ENCODE results near the gene MAGIX. TPM values are rescaled to one million over a fixed set of nuclear protein-coding genes. Genes with fewer than 3 reads are reported as not detected.

The MAGIX gene
- total and polyA plus RNA-seq, 2 donors, result 1.3 to 3.0 TPM

GRCh38 chrX:49153467-49153866 lies 9.1 kb upstream of the MAGIX start:
- Histone ChIP-seq H3K36me3 (ENCODE audit: control insufficient read depth in 2 of 2, insufficient read depth in 2 of 2, low read length in 1 of 2) (no peaks in the 10 kb centered on the region), H3K4me3 (ENCODE audit: low read length in 2 of 2) (no peak overlapping the region), H3K27ac (ENCODE audit: low read depth in 1 of 2, low read length in 1 of 2) (no peak overlapping the region), H3K4me1 (ENCODE audit: control insufficient read depth in 2 of 2, insufficient read depth in 2 of 2, low read length in 2 of 2) (peaks cover 2 to 10% of the 10 kb centered on the region in 2 donors), H3K9me3 (ENCODE audit: control insufficient read depth in 2 of 2, insufficient read depth in 1 of 2, low read length in 1 of 2) (no peaks in the 10 kb centered on the region), H3K27me3 (ENCODE audit: control insufficient read depth in 2 of 2, insufficient read depth in 1 of 2, low read length in 1 of 2) (no peaks in the 10 kb centered on the region)
- no peak for DNase-seq (ENCODE audit: low read depth in 6 of 9, low spot score in 9 of 9)
- 100% methylated on average over 1 of the region's 1 CpG for WGBS

- Histone ChIP-seq H3K27me3 (ENCODE audit: control insufficient read depth in 2 of 2, insufficient read depth in 1 of 2, low read length in 1 of 2) (no peaks in the 10 kb centered on the region), H3K4me3 (ENCODE audit: low read length in 2 of 2) (peak overlapping the region; percentile 58 to 70), H3K4me1 (ENCODE audit: control insufficient read depth in 2 of 2, insufficient read depth in 2 of 2, low read length in 2 of 2) (peaks cover 2 to 10% of the 10 kb centered on the region in 2 donors), H3K27ac (ENCODE audit: low read depth in 1 of 2, low read length in 1 of 2) (peak overlapping the region in 1 of 2 donors; percentile 90), H3K9me3 (ENCODE audit: control insufficient read depth in 2 of 2, insufficient read depth in 1 of 2, low read length in 1 of 2) (no peaks in the 10 kb centered on the region), H3K36me3 (ENCODE audit: control insufficient read depth in 2 of 2, insufficient read depth in 2 of 2, low read length in 1 of 2) (no peaks in the 10 kb centered on the region)
- peak in 2 of 9 donors; percentile 29 to 56 for DNase-seq (ENCODE audit: low read depth in 6 of 9, low spot score in 9 of 9)
- WGBS, result 1% methylated on average over 18 of the region's 18 CpGs
These were observed 7.2 kb upstream of the MAGIX start for GRCh38 chrX:49155243-49155899.

- Histone ChIP-seq H3K27me3 (ENCODE audit: control insufficient read depth in 2 of 2, insufficient read depth in 1 of 2, low read length in 1 of 2) (no peaks in the 10 kb centered on the region), H3K9me3 (ENCODE audit: control insufficient read depth in 2 of 2, insufficient read depth in 1 of 2, low read length in 1 of 2) (no peaks in the 10 kb centered on the region), H3K4me1 (ENCODE audit: control insufficient read depth in 2 of 2, insufficient read depth in 2 of 2, low read length in 2 of 2) (peaks cover 2 to 10% of the 10 kb centered on the region in 2 donors), H3K36me3 (ENCODE audit: control insufficient read depth in 2 of 2, insufficient read depth in 2 of 2, low read length in 1 of 2) (no peaks in the 10 kb centered on the region), H3K4me3 (ENCODE audit: low read length in 2 of 2) (peak overlapping the region; percentile 58 to 70), H3K27ac (ENCODE audit: low read depth in 1 of 2, low read length in 1 of 2) (peak overlapping the region; percentile 85 to 90)
- peak in 7 of 9 donors; percentile 30 to 87 (median 69) for DNase-seq (ENCODE audit: low read depth in 6 of 9, low spot score in 9 of 9)
- WGBS, result 2% methylated on average over 65 of the region's 65 CpGs
These were observed 6.4 kb upstream of the MAGIX start for GRCh38 chrX:49155900-49156837.

GRCh38 chrX:49157194-49157593 lies 5.4 kb upstream of the MAGIX start:
- Histone ChIP-seq H3K4me3 (ENCODE audit: low read length in 2 of 2) (no peak overlapping the region), H3K4me1 (ENCODE audit: control insufficient read depth in 2 of 2, insufficient read depth in 2 of 2, low read length in 2 of 2) (peaks cover 2 to 10% of the 10 kb centered on the region in 2 donors), H3K27ac (ENCODE audit: low read depth in 1 of 2, low read length in 1 of 2) (no peak overlapping the region), H3K9me3 (ENCODE audit: control insufficient read depth in 2 of 2, insufficient read depth in 1 of 2, low read length in 1 of 2) (no peaks in the 10 kb centered on the region), H3K27me3 (ENCODE audit: control insufficient read depth in 2 of 2, insufficient read depth in 1 of 2, low read length in 1 of 2) (no peaks in the 10 kb centered on the region), H3K36me3 (ENCODE audit: control insufficient read depth in 2 of 2, insufficient read depth in 2 of 2, low read length in 1 of 2) (no peaks in the 10 kb centered on the region)
- no peak for DNase-seq (ENCODE audit: low read depth in 6 of 9, low spot score in 9 of 9)
- 96% methylated on average over 24 of the region's 25 CpGs for WGBS

- peaks cover 0 to 14% of the 10 kb centered on the region in 2 donors for H3K4me1 ChIP-seq (ENCODE audit: control insufficient read depth in 2 of 2, insufficient read depth in 2 of 2, low read length in 2 of 2)
- no peak overlapping the region for H3K4me3 ChIP-seq (ENCODE audit: low read length in 2 of 2)
- H3K36me3 ChIP-seq (ENCODE audit: control insufficient read depth in 2 of 2, insufficient read depth in 2 of 2, low read length in 1 of 2), result no peaks in the 10 kb centered on the region
- peaks cover 0 to 12% of the 10 kb centered on the region in 2 donors for H3K9me3 ChIP-seq (ENCODE audit: control insufficient read depth in 2 of 2, insufficient read depth in 1 of 2, low read length in 1 of 2)
- H3K27ac ChIP-seq (ENCODE audit: low read depth in 1 of 2, low read length in 1 of 2), result no peak overlapping the region
- WGBS, result 97% methylated on average over 2 of the region's 2 CpGs
- H3K27me3 ChIP-seq (ENCODE audit: control insufficient read depth in 2 of 2, insufficient read depth in 1 of 2, low read length in 1 of 2), result no peaks in the 10 kb centered on the region
- DNase-seq (ENCODE audit: low read depth in 6 of 9, low spot score in 9 of 9), result no peak
These were observed 1.6 kb upstream of the MAGIX start for GRCh38 chrX:49160908-49161307.

- H3K4me3 ChIP-seq (ENCODE audit: low read length in 2 of 2), result no peak overlapping the region
- H3K27ac ChIP-seq (ENCODE audit: low read depth in 1 of 2, low read length in 1 of 2), result no peak overlapping the region
- WGBS, result 97% methylated on average over 5 of the region's 5 CpGs
- H3K36me3 ChIP-seq (ENCODE audit: control insufficient read depth in 2 of 2, insufficient read depth in 2 of 2, low read length in 1 of 2), result no peaks in the 10 kb centered on the region
- H3K27me3 ChIP-seq (ENCODE audit: control insufficient read depth in 2 of 2, insufficient read depth in 1 of 2, low read length in 1 of 2), result no peaks in the 10 kb centered on the region
- peaks cover 2 to 17% of the 10 kb centered on the region in 2 donors for H3K4me1 ChIP-seq (ENCODE audit: control insufficient read depth in 2 of 2, insufficient read depth in 2 of 2, low read length in 2 of 2)
- peaks cover 0 to 17% of the 10 kb centered on the region in 2 donors for H3K9me3 ChIP-seq (ENCODE audit: control insufficient read depth in 2 of 2, insufficient read depth in 1 of 2, low read length in 1 of 2)
- no peak for DNase-seq (ENCODE audit: low read depth in 6 of 9, low spot score in 9 of 9)
These were observed 926 bp upstream of the MAGIX start for GRCh38 chrX:49161632-49162031.

GRCh38 chrX:49163555-49164419 lies 1.2 kb downstream of the MAGIX start:
- Histone ChIP-seq H3K27ac (ENCODE audit: low read depth in 1 of 2, low read length in 1 of 2) (peak overlapping the region; percentile 84 to 86), H3K4me3 (ENCODE audit: low read length in 2 of 2) (peak overlapping the region; percentile 44 to 47), H3K27me3 (ENCODE audit: control insufficient read depth in 2 of 2, insufficient read depth in 1 of 2, low read length in 1 of 2) (no peaks in the 10 kb centered on the region), H3K9me3 (ENCODE audit: control insufficient read depth in 2 of 2, insufficient read depth in 1 of 2, low read length in 1 of 2) (peaks cover 0 to 17% of the 10 kb centered on the region in 2 donors), H3K36me3 (ENCODE audit: control insufficient read depth in 2 of 2, insufficient read depth in 2 of 2, low read length in 1 of 2) (no peaks in the 10 kb centered on the region), H3K4me1 (ENCODE audit: control insufficient read depth in 2 of 2, insufficient read depth in 2 of 2, low read length in 2 of 2) (peaks cover 7 to 31% of the 10 kb centered on the region in 2 donors)
- WGBS, result 4% methylated on average over 66 of the region's 69 CpGs
- peak in 6 of 9 donors; percentile 64 to 89 (median 76) for DNase-seq (ENCODE audit: low read depth in 6 of 9, low spot score in 9 of 9)

- H3K27me3 ChIP-seq (ENCODE audit: control insufficient read depth in 2 of 2, insufficient read depth in 1 of 2, low read length in 1 of 2), result no peaks in the 10 kb centered on the region
- 97% methylated on average over 31 of the region's 31 CpGs for WGBS
- H3K4me1 ChIP-seq (ENCODE audit: control insufficient read depth in 2 of 2, insufficient read depth in 2 of 2, low read length in 2 of 2), result peaks cover 7 to 31% of the 10 kb centered on the region in 2 donors
- DNase-seq (ENCODE audit: low read depth in 6 of 9, low spot score in 9 of 9), result no peak
- H3K36me3 ChIP-seq (ENCODE audit: control insufficient read depth in 2 of 2, insufficient read depth in 2 of 2, low read length in 1 of 2), result no peaks in the 10 kb centered on the region
- no peak overlapping the region for H3K27ac ChIP-seq (ENCODE audit: low read depth in 1 of 2, low read length in 1 of 2)
- no peak overlapping the region for H3K4me3 ChIP-seq (ENCODE audit: low read length in 2 of 2)
- H3K9me3 ChIP-seq (ENCODE audit: control insufficient read depth in 2 of 2, insufficient read depth in 1 of 2, low read length in 1 of 2), result peaks cover 0 to 17% of the 10 kb centered on the region in 2 donors
These were observed 2.2 kb downstream of the MAGIX start for GRCh38 chrX:49164589-49165360.

Data from thymus (tissue), 11 donors.